Measurements from ENCODE around the gene AJAP1.

DNA sequence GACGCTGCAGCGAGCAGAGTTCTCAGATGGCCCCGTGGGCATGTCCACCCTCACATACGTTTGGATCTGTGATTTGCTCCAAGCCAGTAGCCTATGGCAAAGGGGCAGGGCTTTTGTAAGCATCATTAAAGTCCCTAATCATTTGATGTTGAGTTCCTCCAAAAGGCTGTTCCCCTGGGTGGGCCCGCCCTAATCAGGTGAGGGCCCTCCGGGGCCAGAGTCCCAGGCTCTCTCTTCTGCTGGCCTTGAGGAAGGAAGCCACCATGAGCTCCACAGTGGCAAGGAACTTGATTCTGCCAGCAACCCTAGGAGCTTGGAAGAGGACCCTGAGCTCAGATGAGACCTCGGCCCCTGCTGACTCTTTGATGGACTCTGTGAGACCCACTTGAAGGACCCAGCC lies 25.4 kb upstream of the AJAP1 start:
- TF ChIP-seq, protein P1, sequence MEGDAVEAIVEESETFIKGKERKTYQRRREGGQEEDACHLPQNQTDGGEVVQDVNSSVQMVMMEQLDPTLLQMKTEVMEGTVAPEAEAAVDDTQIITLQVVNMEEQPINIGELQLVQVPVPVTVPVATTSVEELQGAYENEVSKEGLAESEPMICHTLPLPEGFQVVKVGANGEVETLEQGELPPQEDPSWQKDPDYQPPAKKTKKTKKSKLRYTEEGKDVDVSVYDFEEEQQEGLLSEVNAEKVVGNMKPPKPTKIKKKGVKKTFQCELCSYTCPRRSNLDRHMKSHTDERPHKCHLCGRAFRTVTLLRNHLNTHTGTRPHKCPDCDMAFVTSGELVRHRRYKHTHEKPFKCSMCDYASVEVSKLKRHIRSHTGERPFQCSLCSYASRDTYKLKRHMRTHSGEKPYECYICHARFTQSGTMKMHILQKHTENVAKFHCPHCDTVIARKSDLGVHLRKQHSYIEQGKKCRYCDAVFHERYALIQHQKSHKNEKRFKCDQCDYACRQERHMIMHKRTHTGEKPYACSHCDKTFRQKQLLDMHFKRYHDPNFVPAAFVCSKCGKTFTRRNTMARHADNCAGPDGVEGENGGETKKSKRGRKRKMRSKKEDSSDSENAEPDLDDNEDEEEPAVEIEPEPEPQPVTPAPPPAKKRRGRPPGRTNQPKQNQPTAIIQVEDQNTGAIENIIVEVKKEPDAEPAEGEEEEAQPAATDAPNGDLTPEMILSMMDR (IDR thresholded peaks at IDR 0.05; ENCODE audit: poor library complexity): no peak
- TF ChIP-seq EZH2 (IDR thresholded peaks at IDR 0.05; ENCODE audit: borderline replicate concordance): no peak
- no peak for TF ChIP-seq EZH2phosphoT487 (IDR thresholded peaks at IDR 0.05; ENCODE audit: low read depth, severe bottlenecking, unreplicated experiment)
